GM12878 (cell line): ENCODE measurements around the gene TIGD4. TPM values are rescaled to one million over a fixed set of nuclear protein-coding genes. Genes with fewer than 3 reads are reported as not detected.

Experiments used
- ATAC-seq: fragments of 200-7000 bp; cut with Tn5 transposase; 3 replicates; pipeline ENCODE4 v1.9.1; 2020; ENCODE audit warnings: mild to moderate bottlenecking, moderate library complexity
- BruUV-seq: library from RNA; stranded (reverse); fragments of 400-500 nt; replicated peaks from 2 replicates; lab custom pipeline; 2021; lab: Mats Ljungman, UMichigan
- CTCF ChIA-PET: fragments of 300-600 bp; sonication (Branson Sonifier 250); formaldehyde crosslinking; extraction: SDS; loops from one replicate; lab custom pipeline; 2021; ENCODE audit warnings: inconsistent platforms; lab: Yijun Ruan, JAX
- POLR2A ChIA-PET: fragments of 350-600 bp; formaldehyde crosslinking; extraction: SDS; loops from one replicate; lab custom pipeline; 2021; ENCODE audit warnings: inconsistent platforms; lab: Charles Lee
- RAD21 ChIA-PET: fragments of 300-600 bp; sonication (Branson Sonifier 250); formaldehyde crosslinking; loops from one replicate; lab custom pipeline; 2023; ENCODE audit warnings: antibody characterized with exemption; ENCODE audit not compliant: unreplicated experiment; lab: Charles Lee
- SMC1A ChIA-PET: fragments of 300-600 bp; sonication (Branson Sonifier 250); formaldehyde crosslinking; loops from one replicate; lab custom pipeline; 2023; ENCODE audit not compliant: unreplicated experiment, uncharacterized antibody; lab: Charles Lee
- DNase-seq: peaks from one replicate; pipeline ENCODE4 v3.0.0-alpha.2; 2011; ENCODE audit warnings: low read depth, low spot score
- FAIRE-seq: peaks from 3 replicates; lab custom pipeline; 2011; peaks lifted over from hg19 to GRCh38; lab: Jason Lieb, UNC
- H2AFZ ChIP-seq: 2 replicates; pipeline ENCODE4 v1.6.0; 2011; ENCODE audit warnings: low read depth, low read length, control low read depth; ENCODE audit not compliant: control insufficient read depth
- H3K27ac ChIP-seq: 2 replicates; pipeline ENCODE4 v1.5.1; 2011; ENCODE audit warnings: control low read depth; ENCODE audit not compliant: control insufficient read depth, insufficient read depth
- H3K27me3 ChIP-seq, 2 experiments: replicated peaks in 1 of 2; 2 replicates each; pipeline versions ENCODE4 v1.6.0 to v1.6.1; 2011; ENCODE audit warnings: low read length in 1 of 2; ENCODE audit not compliant: control insufficient read depth in 2 of 2, insufficient read depth in 2 of 2
- H3K36me3 ChIP-seq, 2 experiments: 2 replicates each; pipeline ENCODE4 v1.5.1; 2011; ENCODE audit warnings: low read length in 1 of 2; ENCODE audit not compliant: control insufficient read depth in 2 of 2, insufficient read depth in 2 of 2
- H3K4me1 ChIP-seq: 2 replicates; pipeline ENCODE4 v1.6.1; 2011; ENCODE audit warnings: mild to moderate bottlenecking, low read length, moderate library complexity, mixed read lengths; ENCODE audit not compliant: control insufficient read depth, insufficient read depth
- H3K4me2 ChIP-seq: 2 replicates; pipeline ENCODE4 v1.6.0; 2011; ENCODE audit warnings: control low read depth; ENCODE audit not compliant: control insufficient read depth, insufficient read depth
- H3K4me3 ChIP-seq: fragments of 200-600 bp; sonication (generic); 2 replicates; pipeline ENCODE4 v1.5.1; 2016
- H3K79me2 ChIP-seq: 2 replicates; pipeline ENCODE4 v1.6.0; 2011; ENCODE audit warnings: low read length; ENCODE audit not compliant: control insufficient read depth, insufficient read depth
- H3K9ac ChIP-seq: 2 replicates; pipeline ENCODE4 v1.8.0; 2011; ENCODE audit warnings: low read length, control low read depth, mixed read lengths; ENCODE audit not compliant: control insufficient read depth, insufficient read depth
- H3K9me3 ChIP-seq: replicated peaks from 3 replicates; pipeline ENCODE4 v1.5.1; 2011; ENCODE audit warnings: mild to moderate bottlenecking, low read length; ENCODE audit not compliant: control insufficient read depth, insufficient read depth
- H4K20me1 ChIP-seq: 2 replicates; pipeline ENCODE4 v1.6.0; 2011; ENCODE audit not compliant: control insufficient read depth, insufficient read depth
- EZH2 ChIP-seq: IDR thresholded peaks from 2 replicates; pipeline ENCODE4 v1.6.1; 2012; ENCODE audit warnings: low read depth, mild to moderate bottlenecking, control low read depth, inconsistent platforms, low read length, borderline replicate concordance; ENCODE audit not compliant: control insufficient read depth
- HDAC6 ChIP-seq: fragments of 200-600 bp; sonication (generic); IDR thresholded peaks from one replicate; pipeline ENCODE4 v1.8.0; 2017; ENCODE audit warnings: antibody characterized with exemption; ENCODE audit not compliant: unreplicated experiment
- HDGF ChIP-seq: fragments of 450-650 bp; IDR thresholded peaks from 2 replicates; pipeline ENCODE4 v1.6.1; 2016; ENCODE audit warnings: antibody characterized with exemption
- MYB ChIP-seq: fragments of 150-350 bp; IDR thresholded peaks from 2 replicates; pipeline ENCODE4 v1.6.1; 2014; ENCODE audit warnings: mild to moderate bottlenecking, low read depth, low read length, borderline replicate concordance
- NKRF ChIP-seq: fragments of 450-650 bp; conservative IDR thresholded peaks from 2 replicates; pipeline ENCODE4 v1.6.1; 2017; ENCODE audit warnings: mild to moderate bottlenecking, moderate library complexity
- SKIL ChIP-seq: fragments of 450-650 bp; IDR thresholded peaks from 2 replicates; pipeline ENCODE4 v1.6.1; 2017; ENCODE audit warnings: mild to moderate bottlenecking, low read depth, inconsistent platforms; ENCODE audit not compliant: poor library complexity, severe bottlenecking
- ZBED1 ChIP-seq: IDR thresholded peaks from 2 replicates; pipeline ENCODE4 v1.6.1; 2016; ENCODE audit warnings: borderline replicate concordance
- WGBS: methylation state at CpG from one replicate; pipeline ENCODE4 v1.1.6; 2016; ENCODE audit warnings: low lambda C conversion rate; ENCODE audit not compliant: insufficient replicate concordance, insufficient coverage; ENCODE audit errors: missing lambda C conversion rate; 5-methylcytosine and 5-hydroxymethylcytosine counted together
- in situ Hi-C: fragments of 300-500 bp; cut with MboI; formaldehyde crosslinking; loops from 9 replicates; pipeline ENCODE4 v1.14.3; 2018; ENCODE audit warnings: mixed read lengths
- intact Hi-C: fragments of 100-400 bp; cut with micrococcal nuclease; formaldehyde crosslinking; loops from one replicate; pipeline ENCODE4 v1.14.2; 2022; ENCODE audit not compliant: unreplicated experiment
- polyA plus RNA-seq, 11 experiments: library from polyadenylated mRNA; depleted of rRNA in 4 of 11; unstranded in 6 of 11; stranded (reverse) in 5 of 11; fragments of >200 nt; fragmentation: Nextera tagmentation in 4 of 11; fragmentation: Illumina TruSeq in 1 of 11; extraction: Ambion mirVana in 4 of 11; extraction: Trizol in 1 of 11; gene quantifications; 1 replicate in 1 of 11; 2 replicates in 10 of 11; pipeline versions ENCODE4 v1.2.1 to v1.2.3, GENCODE V29; 2011 to 2016; ENCODE audit warnings: inconsistent platforms in 2 of 11, missing spikeins in 2 of 11, low read depth in 1 of 11
- total RNA-seq, 4 experiments: library from RNA; depleted of rRNA in 3 of 4; stranded (reverse); fragments of >200 nt in 3 of 4; fragmentation: Illumina TruSeq in 1 of 4; extraction: Trizol in 1 of 4; gene quantifications; 2 replicates each; pipeline versions ENCODE4 v1.2.1 to v1.2.3, GENCODE V29; 2013 to 2021
- TF ChIP-seq, protein P1 (sequence below), 3 experiments: IDR thresholded peaks in 2 of 3; conservative IDR thresholded peaks in 1 of 3; 2 replicates each; pipeline ENCODE4 v1.5.1; 2011; ENCODE audit warnings: low read depth in 3 of 3, low read length in 3 of 3, mild to moderate bottlenecking in 3 of 3, control low read depth in 2 of 3, moderate library complexity in 2 of 3, inconsistent platforms in 1 of 3, mixed read lengths in 1 of 3; ENCODE audit not compliant: control insufficient read depth in 2 of 3, insufficient read depth in 1 of 3; ENCODE audit errors: extremely low read depth in 1 of 3

Gene TIGD4
- total and polyA plus RNA-seq, 10 of the 15 experiments (the other 5 are each of a cell fraction or from before 2014, with no cell fraction given), result 0.20 to 1.6 (median 0.48) TPM

DNA sequence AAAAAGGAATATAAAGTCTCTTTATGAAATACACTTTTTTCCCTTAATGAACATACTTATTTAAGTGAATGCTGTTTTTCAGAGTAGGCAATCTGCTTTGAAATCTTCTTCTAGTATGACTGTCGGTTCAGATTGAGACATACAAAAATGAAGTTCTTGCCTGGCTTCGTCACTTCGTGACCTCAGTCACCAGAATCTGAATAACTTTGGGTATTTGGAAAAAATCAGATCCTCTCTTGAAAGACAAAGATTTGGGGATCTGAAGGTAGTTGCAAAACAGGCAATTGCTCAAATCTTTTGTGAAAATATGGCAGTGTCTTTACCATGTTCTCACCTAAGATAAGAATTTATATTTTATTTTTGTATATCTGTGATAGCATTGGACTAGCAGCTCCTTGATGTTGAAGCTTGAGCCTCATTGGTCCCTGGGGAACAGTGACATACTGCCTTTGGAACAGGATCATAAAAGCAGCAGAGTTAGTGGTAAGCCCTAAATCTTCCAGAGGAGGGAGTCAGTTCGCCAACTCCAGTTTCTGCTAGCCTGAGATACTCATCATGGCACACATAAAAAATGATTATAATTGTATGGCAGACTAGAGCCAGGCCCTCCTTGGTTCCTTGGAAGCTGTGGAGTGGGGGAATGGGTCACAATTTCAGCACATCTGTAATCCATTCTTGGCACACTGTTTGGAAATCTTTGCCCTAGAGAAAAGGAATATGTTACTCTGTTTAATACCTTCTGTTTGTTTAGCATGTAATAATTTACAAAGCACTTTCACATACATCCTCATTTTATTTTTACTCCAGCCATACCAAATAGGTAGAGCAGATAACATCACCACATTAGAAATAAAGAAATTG, 5.2 kb upstream of the TIGD4 start:
- Histone ChIP-seq H3K4me1 (peaks cover 6% of the 10 kb centered on the region; the same call in 1 of the 2 replicates), H3K36me3 (no peaks in the 10 kb centered on the region; a peak in 1 of 4 replicates)
- BruUV-seq, result no TSS peak
- CTCF ChIA-PET, result interaction anchor here (0.6 to 1.8 kb wide), 3 partner anchors 107 to 343 kb away, joined by 3 to 4 read pairs (median 3); no protein-coding TSS in a partner anchor
- peak; percentile 8; the same call in 2 of the 3 replicates for ATAC-seq
- TF ChIP-seq ZBED1 (no peak), MYB (no peak), EZH2 (no peak), SKIL (no peak), HDGF (no peak), NKRF (no peak), HDAC6 (no peak)
- TF ChIP-seq, protein P1, sequence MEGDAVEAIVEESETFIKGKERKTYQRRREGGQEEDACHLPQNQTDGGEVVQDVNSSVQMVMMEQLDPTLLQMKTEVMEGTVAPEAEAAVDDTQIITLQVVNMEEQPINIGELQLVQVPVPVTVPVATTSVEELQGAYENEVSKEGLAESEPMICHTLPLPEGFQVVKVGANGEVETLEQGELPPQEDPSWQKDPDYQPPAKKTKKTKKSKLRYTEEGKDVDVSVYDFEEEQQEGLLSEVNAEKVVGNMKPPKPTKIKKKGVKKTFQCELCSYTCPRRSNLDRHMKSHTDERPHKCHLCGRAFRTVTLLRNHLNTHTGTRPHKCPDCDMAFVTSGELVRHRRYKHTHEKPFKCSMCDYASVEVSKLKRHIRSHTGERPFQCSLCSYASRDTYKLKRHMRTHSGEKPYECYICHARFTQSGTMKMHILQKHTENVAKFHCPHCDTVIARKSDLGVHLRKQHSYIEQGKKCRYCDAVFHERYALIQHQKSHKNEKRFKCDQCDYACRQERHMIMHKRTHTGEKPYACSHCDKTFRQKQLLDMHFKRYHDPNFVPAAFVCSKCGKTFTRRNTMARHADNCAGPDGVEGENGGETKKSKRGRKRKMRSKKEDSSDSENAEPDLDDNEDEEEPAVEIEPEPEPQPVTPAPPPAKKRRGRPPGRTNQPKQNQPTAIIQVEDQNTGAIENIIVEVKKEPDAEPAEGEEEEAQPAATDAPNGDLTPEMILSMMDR (IDR thresholded peaks at IDR 0.05 in 2 of 3, conservative IDR thresholded peaks at IDR 0.05 in 1 of 3; ENCODE audit: control insufficient read depth in 2 of 3, extremely low read depth in 1 of 3, insufficient read depth in 1 of 3, low read depth in 3 of 3, low read length in 3 of 3), result peak in 2 of 3 experiments; percentile 11 to 22; a peak in 2 of 6 replicates
- TF ChIP-seq, all 136 proteins: peak for 1
- intact Hi-C loops, result no loop called here
- ChIA-PET RAD21 (interaction anchor here (1.5 kb wide), 1 partner anchor 283 kb away, joined by 4 read pairs; no protein-coding TSS in a partner anchor), POLR2A (no interaction called here), SMC1A (interaction anchor here (1.0 to 1.4 kb wide), 3 partner anchors 15 to 75 kb away, joined by 3 to 6 read pairs (median 3); no protein-coding TSS in a partner anchor)
- H3K27me3 ChIP-seq, result no peaks in the 10 kb centered on the region
- peak overlapping the region; percentile 28; the same call in 1 of the 2 replicates for H3K4me2 ChIP-seq
- H3K9ac ChIP-seq, result no peak overlapping the region
- no peaks in the 10 kb centered on the region for H3K9me3 ChIP-seq
- H4K20me1 ChIP-seq, result no peaks in the 10 kb centered on the region
- DNase-seq, result no peak
- no peak for FAIRE-seq
- in situ Hi-C loops, result loop anchor here (25.0 kb wide), 1 partner anchor 1672 kb away; no protein-coding TSS in a partner anchor
- H3K79me2 ChIP-seq, result peaks cover 31% of the 10 kb centered on the region
- no peak overlapping the region for H2AFZ ChIP-seq
- no peak overlapping the region for H3K4me3 ChIP-seq
- 74% methylated on average over 4 of the region's 4 CpGs for WGBS
- no peak overlapping the region for H3K27ac ChIP-seq
